SK-N-SH (cell line): Measurements from ENCODE around the gene CERS6. TPM values are rescaled to one million over a fixed set of nuclear protein-coding genes. Genes with fewer than 3 reads are reported as not detected.
"Not testable (repeated sequence)": the region's sequence is repeated elsewhere in the genome, so short reads cannot be mapped to it uniquely, and the experiment has no call there.

Source experiments
- CTCF ChIA-PET: fragments of 300-600, 350-600 bp; formaldehyde crosslinking; extraction: SDS; loops from one replicate; lab custom pipeline; 2021; lab: Yijun Ruan, JAX
- POLR2A ChIA-PET: fragments of 350-600 bp; sonication (Branson Sonifier 250); formaldehyde crosslinking; extraction: SDS; loops from one replicate; lab custom pipeline; 2020; ENCODE audit warnings: antibody characterized with exemption, inconsistent platforms; lab: Yijun Ruan, JAX
- DNase-seq: peaks from one replicate; pipeline ENCODE4 v3.0.0; 2012
- H2AFZ ChIP-seq: fragments of 200-600 bp; sonication (generic); 2 replicates; pipeline ENCODE4 v1.8.1; 2016; ENCODE audit warnings: antibody characterized with exemption, mild to moderate bottlenecking, low read depth
- H3F3A ChIP-seq: fragments of 200-600 bp; sonication (generic); replicated peaks from 2 replicates; pipeline ENCODE3; 2016; ENCODE audit warnings: antibody characterized with exemption, mild to moderate bottlenecking; ENCODE audit not compliant: insufficient read depth
- H3K27ac ChIP-seq, 2 experiments: fragments of 200-500 bp in 1 of 2; fragments of 200-600 bp in 1 of 2; sonication (Bioruptor generic) in 1 of 2; sonication (generic), shearing (Covaris generic) in 1 of 2; 2 replicates each; pipeline versions ENCODE4 v1.5.1 to v1.6.1; 2014 to 2016; ENCODE audit warnings: low read depth in 2 of 2, inconsistent platforms in 1 of 2, low read length in 1 of 2, mild to moderate bottlenecking in 1 of 2, mixed read lengths in 1 of 2
- H3K27me3 ChIP-seq: fragments of 200-600 bp; sonication (generic), shearing (Covaris generic); 2 replicates; pipeline ENCODE4 v1.6.1; 2016; ENCODE audit warnings: mixed run types; ENCODE audit not compliant: insufficient read depth
- H3K36me3 ChIP-seq, 2 experiments: fragments of 200-500 bp in 1 of 2; fragments of 200-600 bp in 1 of 2; sonication (Bioruptor generic) in 1 of 2; sonication (generic) in 1 of 2; replicated peaks in 1 of 2; 2 replicates each; pipeline versions ENCODE3 to v1.5.1; 2014 to 2016; ENCODE audit warnings: low read length in 1 of 2, mild to moderate bottlenecking in 1 of 2; ENCODE audit not compliant: insufficient read depth in 2 of 2, control insufficient read depth in 1 of 2
- H3K4me1 ChIP-seq, 2 experiments: fragments of 200-500 bp in 1 of 2; fragments of 200-600 bp in 1 of 2; sonication (Bioruptor generic) in 1 of 2; sonication (generic), shearing (Covaris generic) in 1 of 2; 2 replicates each; pipeline versions ENCODE4 v1.5.1 to v1.6.1; 2014 to 2016; ENCODE audit warnings: low read depth in 1 of 2, low read length in 1 of 2, mixed run types in 1 of 2; ENCODE audit not compliant: insufficient read depth in 2 of 2, control insufficient read depth in 1 of 2
- H3K4me2 ChIP-seq: fragments of 200-600 bp; sonication (generic), shearing (Covaris generic); 2 replicates; pipeline ENCODE4 v1.6.1; 2017; ENCODE audit warnings: mixed run types
- H3K4me3 ChIP-seq, 2 experiments: fragments of 200-500 bp in 1 of 2; fragments of 200-600 bp in 1 of 2; sonication (Bioruptor generic) in 1 of 2; sonication (generic), shearing (Covaris generic) in 1 of 2; 2 replicates each; pipeline versions ENCODE4 v1.5.1 to v1.8.1; 2014 to 2016; ENCODE audit warnings: low read depth in 2 of 2, inconsistent platforms in 1 of 2, low read length in 1 of 2, mild to moderate bottlenecking in 1 of 2, mixed read lengths in 1 of 2, moderate library complexity in 1 of 2
- H3K79me2 ChIP-seq: fragments of 200-600 bp; sonication (generic); 2 replicates; pipeline ENCODE4 v1.8.1; 2017; ENCODE audit warnings: mild to moderate bottlenecking; ENCODE audit not compliant: insufficient read depth
- H3K9ac ChIP-seq: fragments of 200-600 bp; sonication (generic); 2 replicates; pipeline ENCODE4 v1.6.1; 2017; ENCODE audit warnings: mixed run types
- H3K9me2 ChIP-seq: fragments of 200-600 bp; sonication (generic); 2 replicates; pipeline ENCODE4 v1.6.1; 2017; ENCODE audit warnings: mixed run types
- H3K9me3 ChIP-seq: fragments of 200-600 bp; sonication (generic); 2 replicates; pipeline ENCODE4 v1.6.1; 2017; ENCODE audit warnings: mixed run types, mild to moderate bottlenecking, moderate library complexity
- H4K20me1 ChIP-seq: fragments of 200-600 bp; sonication (generic); 2 replicates; pipeline ENCODE4 v1.6.1; 2017; ENCODE audit warnings: mild to moderate bottlenecking, mixed run types; ENCODE audit not compliant: insufficient read depth
- ELF1 ChIP-seq: IDR thresholded peaks from 2 replicates; pipeline ENCODE4 v1.4.0; 2012
- EP300 ChIP-seq, 2 experiments: IDR thresholded peaks; 2 replicates each; pipeline versions ENCODE4 v1.4.0 to v1.6.1; 2012; ENCODE audit warnings: borderline replicate concordance in 1 of 2, low read depth in 1 of 2, low read length in 1 of 2
- EZH2phosphoT487 ChIP-seq: fragments of 200-600 bp; sonication (generic); IDR thresholded peaks from 2 replicates; pipeline ENCODE4 v1.6.1; 2017; ENCODE audit warnings: low read depth, mixed run types, mild to moderate bottlenecking, antibody characterized with exemption, moderate library complexity, borderline replicate concordance
- FOSL2 ChIP-seq: IDR thresholded peaks from 2 replicates; pipeline ENCODE4 v1.4.0; 2012; ENCODE audit warnings: low read depth, mild to moderate bottlenecking, moderate library complexity, borderline replicate concordance
- FOXJ3 ChIP-seq: sonication (generic); formaldehyde crosslinking; IDR thresholded peaks from 2 replicates; pipeline ENCODE4 v1.5.1; 2020; ENCODE audit warnings: mild to moderate bottlenecking, missing genetic modification reagents
- JUND ChIP-seq: IDR thresholded peaks from 2 replicates; pipeline ENCODE4 v1.4.0; 2012
- MEF2A ChIP-seq: IDR thresholded peaks from 2 replicates; pipeline ENCODE4 v1.4.0; 2012; ENCODE audit warnings: low read depth, borderline replicate concordance
- MXI1 ChIP-seq: IDR thresholded peaks from 2 replicates; pipeline ENCODE4 v1.6.1; 2012; ENCODE audit warnings: mild to moderate bottlenecking, low read depth, low read length, improper control_type of control experiment
- NFIC ChIP-seq: IDR thresholded peaks from 2 replicates; pipeline ENCODE4 v1.4.0; 2012; ENCODE audit warnings: borderline replicate concordance
- NRF1 ChIP-seq: IDR thresholded peaks from 2 replicates; pipeline ENCODE4 v1.6.1; 2012; ENCODE audit warnings: low read depth, mild to moderate bottlenecking, low read length
- POLR2AphosphoS5 ChIP-seq: IDR thresholded peaks from 2 replicates; pipeline ENCODE4 v1.6.1; 2012; ENCODE audit warnings: low read depth, low read length
- RAD21 ChIP-seq: IDR thresholded peaks from 2 replicates; pipeline ENCODE4 v1.6.1; 2012; ENCODE audit warnings: mild to moderate bottlenecking, low read length
- RFX5 ChIP-seq: IDR thresholded peaks from 2 replicates; pipeline ENCODE4 v1.6.1; 2012; ENCODE audit warnings: mild to moderate bottlenecking, improper control_type of control experiment, low read length
- SIN3A ChIP-seq: IDR thresholded peaks from 2 replicates; pipeline ENCODE4 v1.6.1; 2012; ENCODE audit warnings: low read depth, mild to moderate bottlenecking, low read length, moderate library complexity, borderline replicate concordance
- TAF1 ChIP-seq: IDR thresholded peaks from 2 replicates; pipeline ENCODE4 v1.6.1; 2012; ENCODE audit warnings: low read depth, mild to moderate bottlenecking, low read length, moderate library complexity, borderline replicate concordance
- TCF12 ChIP-seq: IDR thresholded peaks from 2 replicates; pipeline ENCODE4 v1.4.0; 2012
- TEAD4 ChIP-seq: IDR thresholded peaks from 2 replicates; pipeline ENCODE4 v1.4.0; 2012; ENCODE audit warnings: mild to moderate bottlenecking, borderline replicate concordance; ENCODE audit not compliant: insufficient read depth
- WGBS: methylation state at CpG from one replicate; pipeline ENCODE4 v1.1.6; 2017; ENCODE audit warnings: low lambda C conversion rate; 5-methylcytosine and 5-hydroxymethylcytosine counted together
- polyA plus RNA-seq, 3 experiments: library from polyadenylated mRNA; depleted of rRNA; stranded (reverse); fragments of >200 nt; gene quantifications; 2 replicates each; pipeline ENCODE4 v1.2.3, GENCODE V29; 2012
- TF ChIP-seq, protein P1 (sequence below): IDR thresholded peaks from 2 replicates; pipeline ENCODE4; 2012
- TF ChIP-seq, protein P2 (sequence below): fragments of 150-350 bp; IDR thresholded peaks from 2 replicates; pipeline ENCODE4 v1.6.1; 2016; ENCODE audit warnings: mild to moderate bottlenecking, low read depth, low read length

CERS6 gene
- polyA plus RNA-seq, 1 of the 3 experiments (the other 2 are of a cell fraction): 1.8 TPM

DNA sequence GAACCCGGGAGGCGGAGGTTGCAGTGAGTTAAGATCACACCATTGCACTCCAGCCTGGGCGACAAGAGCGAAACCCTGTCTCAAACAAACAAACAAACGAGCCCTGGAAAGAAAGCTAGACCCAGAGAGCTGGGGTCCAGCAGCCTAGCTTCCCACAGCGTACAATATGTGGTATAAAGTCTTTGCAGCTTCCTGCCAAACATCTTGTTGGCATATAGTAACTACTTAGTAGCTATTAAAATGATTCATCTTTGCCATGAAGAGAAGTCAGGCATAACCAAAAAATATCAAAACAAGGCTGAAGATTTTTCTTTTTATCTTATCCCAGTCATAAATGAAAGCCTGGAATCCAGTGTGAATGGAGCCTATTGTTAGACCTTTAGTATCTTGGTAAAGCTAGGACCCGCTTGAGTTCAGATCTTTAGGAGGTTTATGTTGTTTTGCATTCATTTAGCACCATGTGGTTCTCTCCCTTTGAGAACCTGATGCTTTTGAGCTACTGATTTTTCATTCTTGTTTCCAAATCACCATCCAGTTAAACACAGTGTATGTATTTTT, 206.7 kb downstream of the CERS6 start:
- H3F3A ChIP-seq: no peaks in the 10 kb centered on the region
- WGBS: 93% methylated on average over 7 of the region's 7 CpGs
- H4K20me1 ChIP-seq: no peaks in the 10 kb centered on the region
- no peak overlapping the region for H3K4me2 ChIP-seq
- H3K4me3 ChIP-seq: no peak overlapping the region
- POLR2A ChIA-PET: no interaction called here
- no peaks in the 10 kb centered on the region for H3K9me2 ChIP-seq
- CTCF ChIA-PET: interaction anchor here (1.7 kb wide), 1 partner anchor 15 kb away, joined by 3 read pairs; no protein-coding TSS in a partner anchor
- no peaks in the 10 kb centered on the region for H3K79me2 ChIP-seq
- H3K9ac ChIP-seq: no peak overlapping the region
- no peaks in the 10 kb centered on the region for H3K9me3 ChIP-seq
- H3K27me3 ChIP-seq: no peaks in the 10 kb centered on the region
- DNase-seq: no peak
- no peak overlapping the region for H3K27ac ChIP-seq
- no peaks in the 10 kb centered on the region for H3K36me3 ChIP-seq
- TF ChIP-seq RAD21 (no peak), TEAD4 (no peak), ELF1 (no peak), TAF1 (no peak), TCF12 (no peak), MEF2A (no peak), NRF1 (no peak), EP300 (IDR thresholded peaks at IDR 0.05; ENCODE audit: borderline replicate concordance in 1 of 2, low read depth in 1 of 2, low read length in 1 of 2) (no peak), FOSL2 (no peak), POLR2AphosphoS5 (no peak), SIN3A (no peak), EZH2phosphoT487 (no peak), FOXJ3 (CRISPR knock-in tag) (no peak), RFX5 (no peak), JUND (no peak), NFIC (no peak)
- TF ChIP-seq, protein P1, sequence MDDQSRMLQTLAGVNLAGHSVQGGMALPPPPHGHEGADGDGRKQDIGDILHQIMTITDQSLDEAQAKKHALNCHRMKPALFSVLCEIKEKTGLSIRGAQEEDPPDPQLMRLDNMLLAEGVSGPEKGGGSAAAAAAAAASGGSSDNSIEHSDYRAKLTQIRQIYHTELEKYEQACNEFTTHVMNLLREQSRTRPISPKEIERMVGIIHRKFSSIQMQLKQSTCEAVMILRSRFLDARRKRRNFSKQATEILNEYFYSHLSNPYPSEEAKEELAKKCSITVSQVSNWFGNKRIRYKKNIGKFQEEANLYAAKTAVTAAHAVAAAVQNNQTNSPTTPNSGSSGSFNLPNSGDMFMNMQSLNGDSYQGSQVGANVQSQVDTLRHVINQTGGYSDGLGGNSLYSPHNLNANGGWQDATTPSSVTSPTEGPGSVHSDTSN: no peak
- TF ChIP-seq, protein P2, sequence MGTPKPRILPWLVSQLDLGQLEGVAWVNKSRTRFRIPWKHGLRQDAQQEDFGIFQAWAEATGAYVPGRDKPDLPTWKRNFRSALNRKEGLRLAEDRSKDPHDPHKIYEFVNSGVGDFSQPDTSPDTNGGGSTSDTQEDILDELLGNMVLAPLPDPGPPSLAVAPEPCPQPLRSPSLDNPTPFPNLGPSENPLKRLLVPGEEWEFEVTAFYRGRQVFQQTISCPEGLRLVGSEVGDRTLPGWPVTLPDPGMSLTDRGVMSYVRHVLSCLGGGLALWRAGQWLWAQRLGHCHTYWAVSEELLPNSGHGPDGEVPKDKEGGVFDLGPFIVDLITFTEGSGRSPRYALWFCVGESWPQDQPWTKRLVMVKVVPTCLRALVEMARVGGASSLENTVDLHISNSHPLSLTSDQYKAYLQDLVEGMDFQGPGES: no peak
- no peak overlapping the region for H2AFZ ChIP-seq
- peaks cover 2 to 6% of the 10 kb centered on the region in 2 experiments; a peak in 2 of 4 replicates for H3K4me1 ChIP-seq

DNA sequence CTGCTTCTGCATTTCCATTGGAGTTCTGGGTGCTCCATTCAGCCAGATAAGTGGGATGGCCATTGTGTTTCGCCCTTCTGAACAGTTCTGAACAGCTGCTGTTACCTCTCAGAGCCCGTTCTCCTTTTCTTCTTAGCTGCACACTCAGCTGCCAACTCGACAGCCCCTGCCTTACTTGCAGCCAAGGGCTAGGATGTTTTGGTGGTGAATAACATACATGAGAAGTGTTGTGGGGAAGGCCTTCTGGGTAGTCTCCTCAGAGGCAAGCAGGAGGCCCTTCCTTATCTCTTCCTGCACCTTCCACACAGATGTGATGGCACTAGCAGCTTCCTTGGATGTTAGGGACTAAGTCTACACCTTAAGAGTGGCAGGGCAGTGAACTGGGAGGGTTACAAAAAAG, 207.9 kb downstream of the CERS6 start:
- H3K9me2 ChIP-seq: no peaks in the 10 kb centered on the region
- no peaks in the 10 kb centered on the region for H3K79me2 ChIP-seq
- 81% methylated on average over 3 of the region's 3 CpGs for WGBS
- POLR2A ChIA-PET: no interaction called here
- no peaks in the 10 kb centered on the region for H4K20me1 ChIP-seq
- TF ChIP-seq POLR2AphosphoS5: no peak
- TF ChIP-seq MXI1: no peak
- TF ChIP-seq, protein P1: no peak
- TF ChIP-seq NFIC: no peak
- no peak for TF ChIP-seq RAD21
- TF ChIP-seq, protein P2: no peak
- CTCF ChIA-PET: interaction anchor here (0.6 kb wide), 1 partner anchor 30 kb away, joined by 3 read pairs; no protein-coding TSS in a partner anchor
- DNase-seq: no peak
- H2AFZ ChIP-seq: no peak overlapping the region
- H3K36me3 ChIP-seq: no peaks in the 10 kb centered on the region
- no peak overlapping the region for H3K4me2 ChIP-seq
- H3K27ac ChIP-seq: no peak overlapping the region
- no peaks in the 10 kb centered on the region for H3K9me3 ChIP-seq
- H3K9ac ChIP-seq: no peak overlapping the region
- H3K4me3 ChIP-seq: no peak overlapping the region
- H3F3A ChIP-seq: no peaks in the 10 kb centered on the region
- H3K4me1 ChIP-seq: peaks cover 2 to 6% of the 10 kb centered on the region in 2 experiments; a peak in 2 of 4 replicates
- H3K27me3 ChIP-seq: no peaks in the 10 kb centered on the region

DNA sequence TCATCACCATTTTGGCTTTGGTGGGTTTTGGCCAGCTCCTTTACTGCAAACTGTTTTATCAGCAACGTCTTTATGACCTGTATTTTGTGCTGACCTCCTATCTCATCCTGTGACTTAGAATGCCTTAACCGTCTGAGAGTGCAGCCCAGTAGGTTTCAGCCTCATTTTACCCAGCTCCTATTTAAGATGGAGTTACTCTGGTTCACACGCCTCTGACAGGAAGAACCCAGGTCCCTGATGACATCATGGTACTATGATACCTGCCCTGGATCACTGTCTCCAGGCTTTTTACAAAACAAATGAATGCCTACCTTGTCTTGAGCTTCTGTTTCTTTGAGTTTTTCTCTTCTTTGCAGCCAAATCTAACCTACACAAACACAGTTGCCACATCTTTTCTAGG, 208.6 kb downstream of the CERS6 start:
- H2AFZ ChIP-seq, H3K4me1 ChIP-seq, H3K9me2 ChIP-seq, H3K9ac ChIP-seq, H3K36me3 ChIP-seq, CTCF ChIA-PET, DNase-seq, H3F3A ChIP-seq, H3K4me3 ChIP-seq, H3K4me2 ChIP-seq, POLR2A ChIA-PET, H4K20me1 ChIP-seq, H3K27ac ChIP-seq, H3K9me3 ChIP-seq, H3K27me3 ChIP-seq, H3K79me2 ChIP-seq: not testable (repeated sequence)
- WGBS: 94% methylated on average over 3 of the region's 3 CpGs
